ENCODE data around the gene NCLN.

DNA sequence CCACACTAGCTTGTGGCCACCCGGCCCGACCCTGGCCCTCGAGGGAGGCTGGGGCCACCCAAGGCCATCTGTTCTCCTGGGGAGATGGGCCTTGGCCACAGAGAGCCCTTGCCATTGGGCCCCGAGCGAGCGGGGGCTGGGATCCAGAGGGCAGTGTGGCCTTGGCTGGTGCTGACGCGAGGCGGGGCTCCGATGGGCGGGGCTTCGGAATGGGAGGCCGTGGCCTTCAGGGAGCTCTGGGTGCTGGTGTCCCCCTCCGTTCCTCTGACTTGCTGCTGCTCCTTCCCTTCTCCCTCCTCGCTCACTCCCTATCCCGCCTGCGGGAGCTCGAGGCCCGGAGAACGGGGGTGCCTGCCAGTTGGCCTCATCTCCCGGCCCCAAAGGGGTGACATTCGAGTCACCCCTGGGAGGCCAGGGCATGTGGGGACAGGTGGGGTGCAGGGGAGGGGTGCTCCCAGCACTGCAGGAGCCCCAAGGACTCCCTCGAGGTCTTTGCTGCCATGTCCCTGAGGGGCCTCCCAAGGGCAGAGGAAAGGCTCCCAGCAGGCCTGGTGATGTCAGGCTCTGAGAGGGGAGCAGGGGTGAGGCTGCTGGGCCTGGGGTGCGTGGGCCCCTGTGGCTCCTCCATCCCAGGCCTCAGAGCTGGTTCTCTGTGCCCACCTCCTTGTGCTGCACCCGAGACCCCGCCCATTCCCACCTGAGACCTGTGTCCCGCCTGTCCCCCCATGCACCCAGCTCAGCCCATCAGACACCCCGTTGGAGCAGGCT, 4.2 kb downstream of the NCLN start:
- no peak for TF ChIP-seq POLR2A (IDR thresholded peaks at IDR 0.05)
- TF ChIP-seq, protein P1, sequence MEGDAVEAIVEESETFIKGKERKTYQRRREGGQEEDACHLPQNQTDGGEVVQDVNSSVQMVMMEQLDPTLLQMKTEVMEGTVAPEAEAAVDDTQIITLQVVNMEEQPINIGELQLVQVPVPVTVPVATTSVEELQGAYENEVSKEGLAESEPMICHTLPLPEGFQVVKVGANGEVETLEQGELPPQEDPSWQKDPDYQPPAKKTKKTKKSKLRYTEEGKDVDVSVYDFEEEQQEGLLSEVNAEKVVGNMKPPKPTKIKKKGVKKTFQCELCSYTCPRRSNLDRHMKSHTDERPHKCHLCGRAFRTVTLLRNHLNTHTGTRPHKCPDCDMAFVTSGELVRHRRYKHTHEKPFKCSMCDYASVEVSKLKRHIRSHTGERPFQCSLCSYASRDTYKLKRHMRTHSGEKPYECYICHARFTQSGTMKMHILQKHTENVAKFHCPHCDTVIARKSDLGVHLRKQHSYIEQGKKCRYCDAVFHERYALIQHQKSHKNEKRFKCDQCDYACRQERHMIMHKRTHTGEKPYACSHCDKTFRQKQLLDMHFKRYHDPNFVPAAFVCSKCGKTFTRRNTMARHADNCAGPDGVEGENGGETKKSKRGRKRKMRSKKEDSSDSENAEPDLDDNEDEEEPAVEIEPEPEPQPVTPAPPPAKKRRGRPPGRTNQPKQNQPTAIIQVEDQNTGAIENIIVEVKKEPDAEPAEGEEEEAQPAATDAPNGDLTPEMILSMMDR (IDR thresholded peaks at IDR 0.05), result no peak
